NCI-H1105 treated with DMSO at 0.1 percent for 48 hours (cell line): Measurements from ENCODE around the gene SND1.
"Not testable (repeated sequence)": the region's sequence is repeated elsewhere in the genome, so short reads cannot be mapped to it uniquely, and the experiment has no call there.

Experiments
- DNase-seq: peaks from one replicate; lab custom pipeline; 2025; lab: John Stamatoyannopoulos, UW

The SND1 gene

DNA sequence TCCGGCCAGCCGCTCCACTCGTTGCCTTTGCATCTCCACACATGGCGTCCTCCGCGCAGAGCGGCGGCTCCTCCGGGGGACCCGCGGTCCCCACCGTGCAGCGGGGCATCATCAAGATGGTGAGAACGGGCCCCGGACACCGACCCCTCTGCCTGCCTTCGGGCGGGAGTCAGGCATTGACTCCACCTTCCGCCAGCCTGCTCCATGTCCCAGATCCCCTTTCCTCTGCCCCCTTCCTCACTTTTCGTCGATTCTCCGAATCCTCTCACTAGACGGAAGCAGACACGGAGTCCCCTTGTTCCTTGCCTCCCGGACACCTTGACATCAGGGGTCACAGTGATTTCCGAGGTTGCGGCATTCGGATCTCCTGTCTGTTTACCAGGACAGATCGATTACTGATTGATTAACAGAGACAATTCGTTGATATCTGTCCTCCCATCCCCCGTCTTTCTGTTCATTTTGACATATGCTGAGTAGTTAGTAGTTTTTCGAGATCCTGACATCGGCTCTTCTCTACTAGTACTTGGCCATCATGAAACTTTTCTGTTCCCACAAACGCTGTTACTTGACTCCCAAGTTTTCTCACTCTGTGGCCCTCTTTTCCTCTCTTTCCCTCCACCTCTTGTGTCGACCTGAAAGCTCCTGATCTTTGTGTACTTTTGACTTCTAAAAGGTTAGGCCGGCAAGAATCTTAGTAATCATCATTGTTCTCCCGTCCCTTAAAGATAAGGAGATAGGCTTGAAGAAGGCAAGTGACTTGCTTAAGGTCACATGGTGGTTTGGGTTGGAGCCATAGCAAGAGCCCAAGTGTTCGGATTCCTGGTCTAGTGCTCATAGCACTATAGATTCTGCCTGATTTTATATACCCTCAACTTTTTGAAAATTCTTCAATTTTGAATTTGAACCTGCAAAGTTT lies 597 bp downstream of the SND1 start:
- no peak for DNase-seq

DNA sequence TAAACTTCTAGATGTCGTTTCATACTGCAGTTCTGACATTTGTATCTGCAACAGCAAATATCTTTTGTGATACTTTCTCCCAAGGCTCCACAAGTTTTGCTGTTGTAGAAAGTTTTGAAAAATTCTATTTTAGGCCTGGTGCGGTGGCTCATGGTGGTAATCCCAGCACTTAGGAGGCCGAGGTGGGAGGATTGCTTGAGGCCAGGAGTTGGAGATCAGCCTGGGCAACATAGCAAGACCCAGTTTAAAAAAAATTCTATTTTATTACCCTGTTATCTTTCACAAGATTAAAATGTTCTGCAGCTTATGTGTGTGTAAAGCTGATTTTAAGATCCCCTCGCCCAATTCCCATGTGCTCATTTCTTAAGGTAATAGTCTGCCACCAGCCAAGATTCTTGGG lies 1.4 kb downstream of the SND1 start:
- no peak for DNase-seq

DNA sequence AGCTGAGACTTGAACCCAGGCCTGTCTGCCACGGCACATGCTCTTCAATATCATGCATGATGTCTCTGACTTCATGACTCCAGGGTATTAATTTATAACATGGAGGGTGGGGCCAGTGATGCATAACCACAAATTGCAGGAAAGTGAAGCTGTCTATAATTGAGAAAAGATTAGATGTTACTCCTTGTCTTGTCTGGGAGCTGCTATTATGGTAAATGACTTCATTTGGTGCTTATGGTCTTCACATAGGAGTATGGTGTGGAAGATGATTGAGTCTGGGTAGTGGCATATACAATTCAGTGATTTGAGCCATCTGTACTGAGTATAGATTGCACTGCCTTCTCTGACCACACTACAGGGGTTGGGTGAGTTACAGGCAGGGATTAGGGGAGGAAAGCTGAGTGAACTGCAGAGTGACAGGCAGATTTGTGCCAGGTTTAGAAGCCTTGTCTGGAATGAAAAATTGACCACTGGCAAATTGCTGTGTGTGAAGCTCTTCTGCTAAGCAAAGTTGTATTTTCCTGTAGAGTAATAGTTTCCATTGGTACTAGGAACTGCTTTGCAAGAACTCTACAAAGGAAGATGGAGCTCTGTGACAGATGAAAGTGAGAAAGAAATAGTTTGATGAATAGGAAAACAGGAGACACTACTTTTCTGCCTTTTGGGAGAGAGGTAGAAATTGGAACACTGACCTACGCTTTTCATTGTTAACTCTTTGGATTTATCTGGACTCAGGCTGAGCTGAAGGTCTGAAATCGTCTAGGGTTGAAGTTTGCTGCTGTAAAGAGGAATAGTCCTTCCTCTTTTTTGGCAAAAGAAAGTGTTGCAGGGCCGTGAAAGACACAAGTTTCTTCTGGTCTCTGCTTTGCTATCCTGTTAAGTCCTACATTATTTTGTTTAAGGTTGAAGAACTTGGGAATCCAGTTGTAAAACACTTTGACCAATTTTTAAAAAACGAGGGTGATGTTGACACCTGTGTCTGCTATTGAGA lies 2.7 kb downstream of the SND1 start:
- no peak for DNase-seq

DNA sequence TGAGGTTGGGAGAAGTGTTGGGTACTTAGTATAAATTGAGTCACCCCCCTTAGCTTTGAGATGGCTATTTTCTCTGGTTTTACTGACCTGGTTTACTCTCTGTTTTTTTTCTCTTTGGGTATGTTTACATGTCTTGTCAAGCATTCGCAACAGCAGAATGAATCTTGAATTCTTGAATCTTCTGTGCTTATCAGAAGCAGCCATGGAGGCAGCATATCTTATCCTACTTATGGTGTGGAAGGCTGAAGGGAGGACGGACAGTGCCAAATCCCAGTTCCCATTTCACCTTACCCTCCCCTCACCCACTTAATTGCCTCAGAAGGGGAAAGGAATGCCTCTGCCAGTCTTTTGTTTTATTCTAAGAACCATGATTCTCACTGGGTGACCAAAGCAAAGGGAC lies 3.7 kb downstream of the SND1 start:
- no peak for DNase-seq

DNA sequence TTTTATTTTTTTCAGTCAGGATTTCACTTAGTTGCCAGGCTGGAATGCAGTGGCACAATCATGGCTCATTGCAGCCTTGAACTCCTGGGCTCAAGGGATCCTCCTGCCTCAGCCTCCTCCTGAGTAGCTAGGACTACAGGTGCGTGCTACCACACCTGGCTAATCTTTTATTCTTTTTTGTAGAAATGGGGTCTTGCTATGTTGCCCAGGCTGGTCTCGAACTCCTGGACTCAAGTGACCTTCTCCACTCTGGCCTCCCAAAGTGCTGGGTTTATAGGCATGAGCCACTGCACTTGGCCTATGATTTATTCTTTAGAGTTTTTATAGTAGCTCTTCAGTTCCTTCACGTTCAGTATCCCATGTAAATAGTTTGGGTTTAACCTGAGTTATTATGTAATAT lies 5.5 kb downstream of the SND1 start:
- DNase-seq: no peak

DNA sequence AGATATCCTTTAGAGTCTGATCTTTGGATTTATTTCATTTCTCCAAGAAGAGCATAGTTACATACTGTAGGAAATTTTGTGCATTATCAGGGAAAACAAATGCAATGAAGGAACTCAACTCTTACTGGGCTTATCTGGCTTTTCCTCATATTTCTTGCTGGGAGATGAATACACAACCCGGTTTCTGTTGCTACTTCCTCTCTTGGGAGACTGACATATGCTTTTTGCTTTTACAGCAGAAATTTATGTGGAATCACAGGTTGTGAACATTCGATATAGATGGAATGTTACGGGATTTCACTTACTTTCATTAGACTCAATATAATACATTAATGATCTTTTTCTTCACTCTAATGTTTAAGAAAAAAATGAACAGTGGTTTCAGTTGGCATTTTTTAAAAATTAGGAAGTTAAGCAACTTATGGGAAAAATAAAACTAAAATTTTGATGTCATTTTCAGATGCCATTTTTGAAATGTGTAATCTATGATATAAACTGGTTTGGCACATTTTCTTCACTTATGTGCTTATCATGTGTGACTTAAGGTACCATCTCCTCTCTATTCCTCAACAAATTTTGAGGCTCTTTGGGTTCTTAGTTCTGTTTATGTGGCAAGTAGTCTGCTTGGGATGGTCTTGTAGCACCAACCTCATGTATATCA lies 7.1 kb downstream of the SND1 start:
- DNase-seq: no peak

DNA sequence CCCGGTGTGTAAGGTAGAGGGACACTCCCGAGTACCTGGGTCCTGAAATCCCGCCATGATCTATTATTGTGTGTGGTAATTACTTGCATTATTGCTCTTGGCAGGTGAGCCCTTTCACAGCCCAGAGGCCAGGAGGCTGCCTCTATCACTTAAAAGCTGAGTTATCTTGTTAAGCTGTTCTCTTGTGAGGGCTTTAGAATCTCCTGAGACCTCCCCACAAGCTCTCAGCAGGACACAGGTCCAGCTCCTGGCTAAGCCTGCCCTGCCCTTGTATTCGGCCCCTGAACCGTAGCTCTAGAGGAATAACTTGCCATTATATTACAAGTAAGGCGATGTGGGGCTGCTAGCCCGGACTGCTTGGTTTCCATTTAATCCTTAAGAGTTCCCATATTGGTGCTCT lies 13.9 kb downstream of the SND1 start:
- DNase-seq: peak; percentile 30

DNA sequence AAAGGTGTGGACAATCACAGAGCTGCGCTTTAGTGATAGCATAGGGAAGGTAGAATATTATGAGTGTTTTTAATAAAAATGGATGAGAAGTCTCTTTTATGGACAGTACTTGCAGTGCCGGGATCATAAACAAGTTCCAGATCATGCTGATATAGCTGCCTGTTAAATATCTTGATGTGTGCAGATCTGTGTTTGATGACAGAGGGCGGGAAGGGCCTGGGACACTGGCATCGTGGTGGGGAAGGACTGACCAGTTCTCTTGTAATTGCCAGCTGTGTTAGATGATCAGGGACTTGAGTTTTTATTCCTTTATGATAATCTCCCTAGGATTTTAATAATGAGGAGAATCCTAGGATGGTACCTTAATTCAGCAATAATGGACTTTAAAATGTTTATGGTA lies 14.6 kb downstream of the SND1 start:
- no peak for DNase-seq

DNA sequence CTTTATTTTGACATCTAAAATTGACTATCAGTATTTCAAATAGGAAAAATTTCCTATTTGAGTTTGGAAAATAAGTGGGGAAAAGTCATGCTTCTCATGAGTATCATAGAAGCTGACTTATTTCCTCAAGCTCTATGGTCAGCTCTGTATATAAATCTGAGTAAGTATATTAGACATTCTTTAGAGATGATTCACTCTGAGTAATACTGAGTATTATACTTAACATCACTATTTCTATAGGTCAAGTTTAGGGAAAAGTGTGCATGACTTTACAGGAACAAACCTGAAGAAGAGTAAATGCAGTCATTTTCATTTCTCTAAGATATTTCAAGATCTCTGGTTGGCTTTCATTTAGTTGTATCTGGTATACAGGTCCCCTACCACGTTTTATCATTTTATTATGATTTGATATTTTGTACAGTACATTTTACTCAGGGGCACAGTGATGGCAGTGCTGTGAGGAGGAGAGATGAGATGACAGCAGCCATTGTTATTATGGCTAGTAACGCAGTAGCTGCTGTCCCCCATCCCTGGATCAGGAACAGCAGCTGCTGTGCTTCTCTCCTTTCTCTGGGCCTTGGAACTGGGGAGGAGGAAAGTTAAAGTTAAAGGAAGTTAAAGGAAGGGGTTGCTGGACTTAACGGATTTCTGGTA lies 15.2 kb downstream of the SND1 start:
- DNase-seq: no peak

DNA sequence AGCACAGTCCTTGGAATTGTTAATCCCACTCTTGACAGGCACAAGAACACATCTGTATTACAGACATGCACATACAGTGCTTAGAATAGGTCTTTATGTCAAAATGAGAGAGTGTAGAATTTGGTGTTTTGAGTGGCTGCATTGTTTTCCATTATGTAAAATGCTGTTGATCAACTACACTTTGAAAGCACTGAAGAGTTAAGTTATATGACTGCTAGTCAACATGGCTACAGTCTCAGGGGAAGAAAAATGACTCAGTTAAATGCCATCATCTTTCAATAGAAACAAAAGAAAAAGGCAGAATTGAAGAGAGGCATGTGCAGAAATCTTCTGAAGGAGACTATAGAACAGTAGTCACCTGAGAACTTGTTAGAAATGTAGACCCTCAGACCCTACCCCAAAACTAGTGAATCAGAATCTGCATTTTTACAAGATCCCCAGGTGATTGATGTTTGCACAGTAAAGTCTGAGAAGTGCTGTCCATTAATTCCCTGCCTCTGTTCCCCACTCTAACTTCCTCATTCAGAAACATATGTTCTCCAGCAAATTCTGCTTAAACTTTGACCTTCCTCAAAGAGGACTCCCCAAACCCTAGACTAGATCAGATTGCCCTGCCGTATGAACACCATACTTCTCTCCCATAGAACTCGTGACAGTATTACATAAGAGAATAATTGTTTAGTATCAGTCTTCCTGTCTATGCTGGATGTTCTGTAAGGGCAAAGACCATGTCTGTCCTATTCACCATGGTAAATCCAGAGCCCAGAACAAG lies 16.0 kb downstream of the SND1 start:
- no peak for DNase-seq

DNA sequence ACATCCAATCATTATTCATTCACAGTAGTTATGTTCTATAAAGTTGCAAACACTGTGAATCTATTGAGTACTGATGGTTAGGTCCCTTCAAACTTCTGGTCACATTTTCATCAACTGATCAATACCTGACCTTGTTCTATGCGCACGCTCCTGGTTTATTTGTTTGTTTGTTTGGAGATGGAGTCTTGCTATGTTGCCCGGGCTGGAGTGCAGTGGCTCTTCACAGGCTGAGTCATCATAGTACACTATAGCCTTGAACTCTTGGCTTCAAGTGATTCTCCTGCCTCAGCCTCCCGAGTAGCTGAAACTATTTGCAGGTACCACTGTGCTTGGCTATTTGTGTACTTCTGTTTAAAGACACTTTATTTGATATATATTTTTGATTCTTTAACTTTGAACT lies 19.3 kb downstream of the SND1 start:
- DNase-seq: no peak

DNA sequence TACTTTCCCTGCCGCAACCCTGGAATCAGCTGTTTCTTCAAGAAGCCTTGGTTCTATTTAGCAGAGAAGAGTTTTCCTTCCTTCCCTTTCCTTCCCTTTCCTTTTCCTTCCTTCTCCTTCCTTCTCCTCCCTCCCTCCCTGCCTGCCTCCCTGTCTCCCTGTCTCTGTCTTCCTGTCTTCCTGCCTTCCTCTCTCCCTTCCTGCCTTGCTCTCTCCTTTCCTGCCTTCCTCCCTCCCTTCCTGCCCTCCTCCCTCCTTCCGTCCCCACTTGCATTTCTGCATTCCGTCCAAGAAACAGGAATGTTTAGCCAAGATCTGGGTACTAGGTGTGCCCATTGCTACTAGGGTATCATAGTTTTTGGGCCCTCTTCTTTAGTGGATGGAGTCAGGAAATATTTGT lies 21.9 kb downstream of the SND1 start:
- no peak for DNase-seq

DNA sequence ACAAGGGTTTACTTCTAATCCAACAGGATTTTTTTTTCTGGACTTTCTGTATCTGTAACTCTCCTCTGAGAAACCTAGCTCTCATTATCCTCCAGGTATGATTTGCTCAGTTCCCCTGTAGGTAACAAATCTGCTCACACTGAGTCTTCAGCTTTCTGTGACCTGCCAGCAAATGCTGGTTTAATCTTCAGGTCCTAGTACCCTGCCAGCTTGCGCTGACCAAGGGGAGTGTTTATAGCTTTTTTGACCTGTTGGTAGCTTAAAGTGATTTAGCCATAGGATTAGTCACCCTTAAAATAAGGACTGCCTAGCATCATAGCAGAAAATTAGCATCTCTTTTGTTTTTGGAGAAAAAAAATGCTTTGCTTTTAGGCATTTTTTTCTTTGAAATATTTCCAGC lies 22.4 kb downstream of the SND1 start:
- no peak for DNase-seq

DNA sequence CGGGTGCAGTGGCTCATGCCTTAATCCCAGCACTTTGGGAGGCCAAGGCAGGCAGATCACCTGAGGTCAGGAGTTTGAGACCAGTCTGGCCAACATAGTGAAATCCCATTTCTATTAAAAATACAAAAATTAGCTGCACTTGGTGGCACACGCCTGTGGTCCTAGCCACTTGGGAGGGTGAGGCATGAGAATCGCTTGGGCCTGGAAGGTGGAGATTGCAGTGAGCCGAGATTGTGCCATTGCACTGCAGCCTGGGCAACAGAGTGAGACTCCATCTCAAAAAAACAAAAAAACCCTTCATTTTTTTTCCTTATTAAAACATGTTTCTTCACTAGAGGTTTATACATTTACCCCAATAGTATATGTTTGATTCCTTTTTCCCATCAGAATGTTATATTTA lies 22.9 kb downstream of the SND1 start:
- DNase-seq: not testable (repeated sequence)

DNA sequence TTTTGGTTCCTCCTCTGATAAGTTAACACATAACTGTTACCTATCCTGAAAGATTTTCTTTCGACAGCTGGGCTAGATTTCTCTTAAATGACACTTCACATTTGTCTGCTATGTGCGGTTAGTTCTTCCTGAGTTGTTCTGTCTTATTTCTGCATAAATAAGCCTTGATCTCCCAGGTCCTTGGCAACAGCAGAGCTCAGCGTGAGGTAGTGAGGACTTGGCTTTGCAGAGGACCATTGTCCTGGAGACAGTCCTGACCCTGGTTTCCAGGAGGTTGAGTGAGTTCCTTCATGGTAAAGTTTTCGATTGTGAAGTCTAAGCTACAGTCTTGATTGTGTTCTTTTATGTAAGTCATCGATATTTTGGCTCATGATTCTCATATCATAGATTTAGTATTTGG lies 23.7 kb downstream of the SND1 start:
- no peak for DNase-seq

DNA sequence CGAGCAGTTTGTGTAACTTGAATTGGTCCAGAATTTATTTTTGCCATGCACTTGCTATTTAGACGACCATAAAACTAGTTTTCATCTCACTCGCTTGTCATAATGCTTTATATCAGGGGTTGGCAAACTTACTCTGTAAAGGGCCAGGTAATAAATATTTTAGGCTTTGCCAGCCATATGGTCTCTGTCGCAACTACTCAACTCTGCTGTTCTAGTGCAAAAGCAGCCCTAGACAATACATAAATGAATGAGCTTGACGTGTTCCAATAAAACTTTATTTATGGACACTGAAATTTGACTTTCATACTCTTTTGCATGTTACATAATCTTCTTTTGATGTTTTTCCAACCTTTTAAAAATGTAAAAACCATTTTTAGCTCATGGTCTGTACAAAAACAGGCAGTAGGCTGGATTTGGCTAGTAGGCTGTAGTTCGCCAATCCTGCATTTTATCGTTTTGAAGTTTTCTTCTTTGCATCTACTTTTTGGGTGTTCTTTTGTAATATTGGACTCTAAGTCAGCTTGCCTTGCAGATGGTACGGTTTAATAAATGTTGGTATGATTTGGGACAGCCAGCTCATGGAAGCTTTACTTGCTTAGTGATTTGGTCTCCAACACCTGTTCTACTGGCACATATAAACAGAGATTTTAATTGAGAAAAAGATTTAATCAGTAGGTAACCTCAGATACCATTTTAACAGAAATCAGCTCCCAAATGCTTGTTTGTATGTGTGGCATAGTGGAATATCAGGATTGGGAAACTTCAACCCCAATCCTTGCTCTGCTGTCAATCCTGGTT lies 25.6 kb downstream of the SND1 start:
- no peak for DNase-seq

DNA sequence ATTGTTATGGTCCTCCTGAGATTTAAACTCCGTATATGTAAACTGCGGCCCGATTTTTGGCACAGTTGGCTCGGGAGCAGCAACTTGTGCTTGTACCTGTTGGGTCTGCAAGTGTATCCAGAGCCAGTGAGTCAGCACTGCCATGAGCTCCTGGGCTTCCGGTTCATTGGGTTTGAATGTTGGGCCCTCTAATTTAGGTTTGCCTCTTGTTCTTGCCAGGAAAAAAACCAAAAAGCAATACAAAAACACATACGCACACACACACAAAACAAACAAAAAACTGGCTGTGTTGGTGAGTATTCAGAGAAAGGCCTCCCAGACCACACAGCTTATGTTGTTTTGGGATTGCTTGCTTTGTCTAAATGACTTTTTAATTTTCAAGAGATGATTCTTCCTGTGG lies 26.3 kb downstream of the SND1 start:
- DNase-seq: no peak

DNA sequence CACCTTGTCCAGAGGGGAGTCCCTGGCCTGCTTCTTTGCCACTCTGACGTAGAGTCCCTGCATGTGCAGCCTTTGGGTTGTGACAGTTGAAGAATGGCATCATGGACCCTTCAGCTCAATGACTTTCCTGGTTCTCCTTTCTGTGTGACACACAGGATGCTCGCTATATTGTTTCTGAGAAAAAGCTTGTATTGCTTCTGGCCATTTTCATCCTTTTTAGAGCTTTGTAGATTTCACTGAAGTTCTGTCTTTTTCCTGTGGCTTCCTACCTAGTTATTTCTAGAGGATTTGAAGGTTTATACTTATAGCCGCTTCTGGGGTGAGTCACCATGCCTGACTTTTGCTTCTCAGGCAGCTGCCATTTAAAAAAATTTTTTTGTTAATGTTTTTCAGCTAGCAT lies 27.0 kb downstream of the SND1 start:
- DNase-seq: no peak

DNA sequence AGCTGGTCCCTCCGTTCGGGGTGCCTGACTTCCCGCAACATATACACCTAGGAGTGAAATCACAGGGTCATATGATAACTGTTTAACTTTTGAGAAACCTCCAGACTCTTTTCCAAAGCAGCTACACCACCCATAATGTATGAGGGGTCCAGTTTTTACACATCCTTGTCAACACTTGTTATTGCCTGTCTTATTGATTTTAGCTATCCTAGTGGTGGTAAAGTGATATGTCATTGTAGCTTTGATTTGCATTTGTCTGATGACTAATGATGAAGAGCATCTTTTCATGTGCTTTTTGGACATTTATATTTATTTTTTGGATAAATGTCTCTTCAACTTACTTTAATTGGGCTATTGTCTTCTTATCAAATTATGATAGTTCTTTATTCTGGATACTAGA lies 29.0 kb downstream of the SND1 start:
- DNase-seq: no peak

DNA sequence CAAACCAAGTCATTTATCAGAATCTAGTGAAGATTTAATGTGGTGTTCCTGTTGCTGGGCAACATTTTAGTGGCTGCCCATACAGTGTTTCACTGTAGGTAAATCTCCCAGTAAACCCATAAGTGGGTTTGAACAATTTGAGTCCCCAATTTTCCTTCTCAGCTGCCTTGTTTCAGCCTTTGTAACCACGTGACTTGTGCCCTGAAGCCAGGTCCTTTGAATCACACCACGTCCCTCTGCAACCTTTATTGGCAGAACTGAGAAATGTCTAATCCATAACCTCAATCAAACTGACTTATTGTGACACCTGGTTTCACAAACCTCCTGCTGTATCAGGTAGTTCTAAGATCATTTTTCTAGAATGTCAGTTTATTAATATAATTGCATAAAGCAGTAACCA lies 30.1 kb downstream of the SND1 start:
- peak; percentile 41 for DNase-seq
